Measurements from ENCODE around the gene GRB10. TPM values are rescaled to one million over a fixed set of nuclear protein-coding genes. Genes with fewer than 3 reads are reported as not detected.

Gene GRB10
- total RNA-seq, 1 donor from 2014 or later: not detected

- Mint-ChIP-seq H3K4me1 (no peaks in the 10 kb centered on the region), H3K36me3 (ENCODE audit: low read depth) (no peaks in the 10 kb centered on the region), H3K27me3 (no peaks in the 10 kb centered on the region), H3K9me3 (no peaks in the 10 kb centered on the region), H3K4me3 (no peak overlapping the region), H3K27ac (no peak overlapping the region)
- POLR2A ChIA-PET: no interaction called here
- no peak for TF ChIP-seq CTCF (IDR thresholded peaks at IDR 0.05)
- intact Hi-C loops (cut with micrococcal nuclease): no loop called here
- DNase-seq: no peak
- CTCF ChIA-PET: no interaction called here
- ATAC-seq (ENCODE audit: low read depth): no peak
Observed at GRCh38 chr7:50610521-50611277, 172.0 kb downstream of the GRB10 start.

GRCh38 chr7:50608196-50608906, 174.3 kb downstream of the GRB10 start:
- Mint-ChIP-seq H3K27me3 (no peaks in the 10 kb centered on the region), H3K4me1 (no peaks in the 10 kb centered on the region), H3K9me3 (no peaks in the 10 kb centered on the region), H3K4me3 (no peak overlapping the region), H3K36me3 (ENCODE audit: low read depth) (no peaks in the 10 kb centered on the region), H3K27ac (no peak overlapping the region)
- POLR2A ChIA-PET: no interaction called here
- CTCF ChIA-PET: no interaction called here
- intact Hi-C loops (cut with micrococcal nuclease): no loop called here
- DNase-seq (no peak), ATAC-seq (ENCODE audit: low read depth) (no peak)
- no peak for TF ChIP-seq CTCF (IDR thresholded peaks at IDR 0.05)

- POLR2A ChIA-PET: no interaction called here
- H3K27ac Mint-ChIP-seq: no peak overlapping the region
Observed at GRCh38 chr7:50607524-50608125, 175.1 kb downstream of the GRB10 start.

GRCh38 chr7:50605059-50605458, 177.6 kb downstream of the GRB10 start:
- H3K4me1 Mint-ChIP-seq: no peaks in the 10 kb centered on the region
- no peak overlapping the region for H3K27ac Mint-ChIP-seq
- intact Hi-C loops (cut with micrococcal nuclease): no loop called here
- H3K36me3 Mint-ChIP-seq (ENCODE audit: low read depth): no peaks in the 10 kb centered on the region
- ChIA-PET POLR2A (no interaction called here), CTCF (no interaction called here)
- no peak overlapping the region for H3K4me3 Mint-ChIP-seq
- no peaks in the 10 kb centered on the region for H3K9me3 Mint-ChIP-seq
- DNase-seq (no peak), ATAC-seq (ENCODE audit: low read depth) (no peak)
- TF ChIP-seq CTCF (IDR thresholded peaks at IDR 0.05): no peak
- H3K27me3 Mint-ChIP-seq: peaks cover 2% of the 10 kb centered on the region

More at GRCh38 chr7:50607524-50608125, 175.1 kb downstream of the GRB10 start:
- intact Hi-C loops (cut with micrococcal nuclease): no loop called here
- TF ChIP-seq CTCF (IDR thresholded peaks at IDR 0.05): no peak
- Mint-ChIP-seq H3K36me3 (ENCODE audit: low read depth) (no peaks in the 10 kb centered on the region), H3K27me3 (no peaks in the 10 kb centered on the region), H3K9me3 (no peaks in the 10 kb centered on the region), H3K4me3 (no peak overlapping the region), H3K4me1 (no peaks in the 10 kb centered on the region)
- no peak for ATAC-seq (ENCODE audit: low read depth)
- no peak for DNase-seq
- CTCF ChIA-PET: no interaction called here

GRCh38 chr7:50603287-50603686, 179.4 kb downstream of the GRB10 start:
- H3K4me3 Mint-ChIP-seq: no peak overlapping the region
- TF ChIP-seq CTCF (IDR thresholded peaks at IDR 0.05): no peak
- ChIA-PET CTCF (no interaction called here), POLR2A (no interaction called here)
- peaks cover 2% of the 10 kb centered on the region for H3K27me3 Mint-ChIP-seq
- no peak overlapping the region for H3K27ac Mint-ChIP-seq
- H3K9me3 Mint-ChIP-seq: no peaks in the 10 kb centered on the region
- intact Hi-C loops (cut with micrococcal nuclease): no loop called here
- no peaks in the 10 kb centered on the region for H3K4me1 Mint-ChIP-seq
- H3K36me3 Mint-ChIP-seq (ENCODE audit: low read depth): no peaks in the 10 kb centered on the region
- ATAC-seq (ENCODE audit: low read depth) (no peak), DNase-seq (no peak)

Measured in activated B cell treated with CpG ODN at 0.5 μM for 24 hours (primary cell).